Endothelial cell of umbilical vein (primary cell): ENCODE results near the gene SLC6A6.

Source experiments
- CTCF ChIP-seq, 2 donors: IDR thresholded peaks; 1 replicate in 1 of 2; 2 replicates in 1 of 2; pipeline ENCODE4 v1.5.1; 2011; ENCODE audit warnings: low read length in 2 of 2, mild to moderate bottlenecking in 2 of 2, moderate library complexity in 2 of 2, control low read depth in 1 of 2, inconsistent platforms in 1 of 2, low read depth in 1 of 2; ENCODE audit not compliant: insufficient read depth in 1 of 2; ENCODE audit errors: extremely low read depth in 1 of 2
- EZH2 ChIP-seq: IDR thresholded peaks from 2 replicates; pipeline ENCODE4 v1.6.1; 2012; ENCODE audit warnings: borderline replicate concordance, low read depth, mild to moderate bottlenecking, moderate library complexity, low read length, inconsistent platforms; ENCODE audit not compliant: severe bottlenecking

DNA sequence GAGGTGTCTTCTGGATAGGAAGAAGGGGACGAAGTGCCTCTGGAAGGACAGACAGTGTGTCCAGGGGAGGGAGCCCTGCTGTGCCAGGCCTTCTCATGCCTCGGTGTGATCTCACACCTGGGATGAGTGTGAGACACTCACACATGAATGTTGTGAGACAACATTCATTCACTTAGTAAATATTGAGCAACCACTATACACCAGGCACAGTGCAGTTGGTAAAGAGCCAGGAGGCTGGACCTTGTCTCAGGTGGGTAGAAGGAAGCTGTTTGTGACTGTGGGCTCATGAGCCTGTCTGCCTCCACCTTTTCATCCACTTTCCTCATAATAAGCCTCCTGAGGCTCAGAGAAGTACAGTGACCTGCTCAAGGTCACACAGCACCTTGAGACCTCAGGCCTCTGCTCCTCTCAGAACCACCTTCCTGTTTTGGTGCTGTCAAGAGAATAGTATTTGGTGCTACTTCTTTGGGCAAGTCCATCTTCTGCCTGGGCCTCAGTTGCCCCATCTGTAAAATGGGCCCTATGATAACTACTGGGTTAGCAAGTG lies 20.9 kb downstream of the SLC6A6 start:
- TF ChIP-seq CTCF (IDR thresholded peaks at IDR 0.05; ENCODE audit: extremely low read depth in 1 of 2, insufficient read depth in 1 of 2, low read depth in 1 of 2, low read length in 2 of 2) (no peak), EZH2 (no peak)
